G401 (cell line): ENCODE data around the gene LMO3. TPM values are rescaled to one million over a fixed set of nuclear protein-coding genes. Genes with fewer than 3 reads are reported as not detected.
"Not testable (repeated sequence)": the region's sequence is repeated elsewhere in the genome, so short reads cannot be mapped to it uniquely, and the experiment has no call there.

Experiments used
- DNase-seq: peaks from one replicate; pipeline ENCODE4 v3.0.0-alpha.2; 2015; ENCODE audit warnings: low spot score
- in situ Hi-C: cut with HindIII; loops from 2 replicates; pipeline ENCODE4 v1.10.0; 2016; ENCODE audit warnings: low sequenced_read_pairs, mixed read lengths
- total RNA-seq: library from RNA; depleted of rRNA; stranded (reverse); fragments of >200 nt; shearing (Covaris generic); gene quantifications from 2 replicates; pipeline ENCODE4 v1.2.3, GENCODE V29; 2014

The LMO3 gene
- total RNA-seq, 1 experiment from 2014 or later: not detected

- no peak for DNase-seq
- in situ Hi-C loops: no loop called here
These were observed 43.5 kb downstream of the LMO3 start for GRCh38 chr12:16562435-16562834.

- DNase-seq: no peak
- in situ Hi-C loops: no loop called here
These were observed 45.7 kb downstream of the LMO3 start for GRCh38 chr12:16560273-16560672.

- DNase-seq: no peak
- in situ Hi-C loops: no loop called here
These were observed 50.3 kb downstream of the LMO3 start for GRCh38 chr12:16555630-16556029.

- in situ Hi-C loops: no loop called here
- DNase-seq: no peak
These were observed 52.5 kb downstream of the LMO3 start for GRCh38 chr12:16553457-16553856.

GRCh38 chr12:16552301-16552700, 53.7 kb downstream of the LMO3 start:
- DNase-seq: no peak
- in situ Hi-C loops: no loop called here

GRCh38 chr12:16545836-16546235, 60.1 kb downstream of the LMO3 start:
- no peak for DNase-seq
- in situ Hi-C loops: no loop called here

GRCh38 chr12:16542586-16542985, 63.4 kb downstream of the LMO3 start:
- no peak for DNase-seq
- in situ Hi-C loops: no loop called here

GRCh38 chr12:16537652-16538051, 68.3 kb downstream of the LMO3 start:
- in situ Hi-C loops, DNase-seq: not testable (repeated sequence)

- no peak for DNase-seq
- in situ Hi-C loops: no loop called here
These were observed 74.3 kb downstream of the LMO3 start for GRCh38 chr12:16531621-16532020.

- DNase-seq: no peak
- in situ Hi-C loops: no loop called here
These were observed 75.6 kb downstream of the LMO3 start for GRCh38 chr12:16530268-16530850.

GRCh38 chr12:16526693-16527092, 79.3 kb downstream of the LMO3 start:
- in situ Hi-C loops: no loop called here
- no peak for DNase-seq

- in situ Hi-C loops: no loop called here
- DNase-seq: no peak
These were observed 81.6 kb downstream of the LMO3 start for GRCh38 chr12:16524378-16524777.

GRCh38 chr12:16523951-16524331, 82.0 kb downstream of the LMO3 start:
- in situ Hi-C loops: no loop called here
- no peak for DNase-seq

GRCh38 chr12:16523284-16523950, 82.5 kb downstream of the LMO3 start:
- no peak for DNase-seq
- in situ Hi-C loops: no loop called here

- DNase-seq: no peak
- in situ Hi-C loops: no loop called here
These were observed 85.6 kb downstream of the LMO3 start for GRCh38 chr12:16520328-16520727.

GRCh38 chr12:16515666-16516065, 90.3 kb downstream of the LMO3 start:
- in situ Hi-C loops: no loop called here
- DNase-seq: no peak

GRCh38 chr12:16513231-16513630, 92.7 kb downstream of the LMO3 start:
- in situ Hi-C loops: no loop called here
- no peak for DNase-seq

- in situ Hi-C loops: no loop called here
- no peak for DNase-seq
These were observed 96.6 kb downstream of the LMO3 start for GRCh38 chr12:16509411-16509810.

GRCh38 chr12:16506394-16506793, 99.6 kb downstream of the LMO3 start:
- in situ Hi-C loops: no loop called here

GRCh38 chr12:16504200-16504599, 101.8 kb downstream of the LMO3 start:
- in situ Hi-C loops: no loop called here
- no peak for DNase-seq

More at GRCh38 chr12:16506394-16506793, 99.6 kb downstream of the LMO3 start:
- DNase-seq: no peak

GRCh38 chr12:16499611-16500010, 106.4 kb downstream of the LMO3 start:
- in situ Hi-C loops: no loop called here
- DNase-seq: no peak
